ENCODE results near the gene TOMT. TPM values are rescaled to one million over a fixed set of nuclear protein-coding genes. Genes with fewer than 3 reads are reported as not detected.

Gene TOMT
- total RNA-seq, 1 experiment from 2014 or later: not detected

GRCh38 chr11:72127923-72128322, 22.2 kb downstream of the TOMT start:
- Mint-ChIP-seq H3K9me3 (peaks cover 67% of the 10 kb centered on the region), H3K4me3 (no peak overlapping the region), H3K36me3 (peaks cover 29% of the 10 kb centered on the region), H3K27me3 (ENCODE audit: low read depth) (peaks cover 75% of the 10 kb centered on the region), H3K27ac (no peak overlapping the region), H3K4me1 (no peaks in the 10 kb centered on the region)
- POLR2A ChIA-PET: no interaction called here
- ATAC-seq (no peak), DNase-seq (ENCODE audit: low spot score) (no peak)
- TF ChIP-seq HMGXB4 (CRISPR knock-in tag; IDR thresholded peaks at IDR 0.05) (no peak), PRRX2 (CRISPR knock-in tag; IDR thresholded peaks at IDR 0.05) (no peak), ZNF281 (CRISPR knock-in tag; IDR thresholded peaks at IDR 0.05) (no peak), PREB (CRISPR knock-in tag; IDR thresholded peaks at IDR 0.05; ENCODE audit: borderline replicate concordance) (no peak), ELF4 (CRISPR knock-in tag; IDR thresholded peaks at IDR 0.05; ENCODE audit: low read depth) (no peak), JUN (CRISPR knock-in tag; IDR thresholded peaks at IDR 0.05) (no peak)
- CTCF ChIA-PET: no interaction called here

DNA sequence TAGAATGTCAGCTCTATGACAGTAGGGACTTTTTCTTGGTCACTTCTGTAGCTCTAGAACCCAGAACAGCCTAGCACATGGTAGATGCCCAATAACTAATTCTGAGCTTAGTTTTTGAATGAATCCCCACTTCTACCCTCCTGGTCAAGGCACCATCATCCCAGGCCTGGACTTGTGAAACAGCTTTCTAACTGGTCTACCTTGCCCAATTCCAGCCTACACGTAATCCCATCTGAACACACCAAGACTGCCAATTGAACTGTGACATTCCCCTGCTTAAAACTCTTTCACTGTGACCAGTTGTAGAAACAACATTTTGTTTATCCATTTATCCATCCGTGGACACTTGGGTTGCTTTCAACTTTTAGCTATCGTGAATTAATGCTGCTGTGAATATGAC, 23.7 kb downstream of the TOMT start:
- TF ChIP-seq ZNF281 (CRISPR knock-in tag; IDR thresholded peaks at IDR 0.05) (no peak), RORB (CRISPR knock-in tag; IDR thresholded peaks at IDR 0.05) (no peak), EMX1 (CRISPR knock-in tag; IDR thresholded peaks at IDR 0.05) (no peak), SMAD3 (CRISPR knock-in tag; IDR thresholded peaks at IDR 0.05; ENCODE audit: borderline replicate concordance) (no peak), SOX15 (CRISPR knock-in tag; IDR thresholded peaks at IDR 0.05) (no peak), ZBTB21 (CRISPR knock-in tag; IDR thresholded peaks at IDR 0.05; ENCODE audit: borderline replicate concordance) (no peak), PREB (CRISPR knock-in tag; IDR thresholded peaks at IDR 0.05; ENCODE audit: borderline replicate concordance) (no peak)
- TF ChIP-seq, protein P1, sequence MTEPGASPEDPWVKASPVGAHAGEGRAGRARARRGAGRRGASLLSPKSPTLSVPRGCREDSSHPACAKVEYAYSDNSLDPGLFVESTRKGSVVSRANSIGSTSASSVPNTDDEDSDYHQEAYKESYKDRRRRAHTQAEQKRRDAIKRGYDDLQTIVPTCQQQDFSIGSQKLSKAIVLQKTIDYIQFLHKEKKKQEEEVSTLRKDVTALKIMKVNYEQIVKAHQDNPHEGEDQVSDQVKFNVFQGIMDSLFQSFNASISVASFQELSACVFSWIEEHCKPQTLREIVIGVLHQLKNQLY (CRISPR knock-in tag; IDR thresholded peaks at IDR 0.05): no peak
- peaks cover 29% of the 10 kb centered on the region for H3K36me3 Mint-ChIP-seq
- no peak overlapping the region for H3K4me3 Mint-ChIP-seq
- ChIA-PET POLR2A (no interaction called here), CTCF (no interaction called here)
- ATAC-seq (no peak), DNase-seq (ENCODE audit: low spot score) (no peak)
- peaks cover 56% of the 10 kb centered on the region for H3K9me3 Mint-ChIP-seq
- H3K27ac Mint-ChIP-seq: no peak overlapping the region
- no peaks in the 10 kb centered on the region for H3K4me1 Mint-ChIP-seq
- peaks cover 78% of the 10 kb centered on the region for H3K27me3 Mint-ChIP-seq (ENCODE audit: low read depth)
